ENCODE data around the gene GLRX. TPM values are rescaled to one million over a fixed set of nuclear protein-coding genes. Genes with fewer than 3 reads are reported as not detected.

The GLRX gene
- total and polyA plus RNA-seq, 2 of the 13 experiments (the other 11 are each of a cell fraction or from before 2014, with no cell fraction given), result 63.8 to 499 TPM

DNA sequence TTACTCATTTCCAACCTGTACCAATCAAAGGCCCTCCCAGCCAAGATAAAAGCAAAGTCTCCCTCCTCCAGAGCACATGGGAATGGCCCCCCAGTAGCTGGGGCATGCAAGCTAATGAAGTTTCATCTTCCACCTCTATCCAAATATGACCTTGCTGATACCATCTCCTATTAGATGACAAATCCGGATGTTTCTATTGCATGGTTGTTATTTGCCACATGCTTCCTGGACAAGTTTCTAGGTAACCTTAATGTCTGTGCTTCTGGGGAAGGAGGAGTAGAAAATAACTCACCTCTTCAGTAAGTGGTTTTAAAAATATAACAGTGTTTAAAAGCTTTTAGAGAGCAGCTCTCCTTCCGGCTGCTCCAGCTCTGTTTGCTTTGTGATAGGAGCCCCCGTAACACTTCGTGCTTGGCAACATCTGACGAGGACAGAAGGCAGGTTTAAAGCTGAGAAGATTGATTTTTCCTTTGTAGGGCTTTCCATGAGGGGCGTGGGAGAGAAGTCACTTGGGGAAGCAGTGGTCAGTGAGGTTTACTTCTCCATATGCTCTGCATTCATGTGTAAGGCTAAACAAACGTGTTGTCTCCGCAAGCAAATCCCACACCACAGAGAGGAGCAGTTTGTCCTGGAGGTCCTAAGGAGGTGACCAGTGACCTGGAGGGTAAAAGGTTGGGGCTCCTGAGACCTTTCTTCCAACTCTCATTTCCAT, 40.3 kb upstream of the GLRX start (continued):
- TF ChIP-seq HNF4G (IDR thresholded peaks at IDR 0.05; ENCODE audit: borderline replicate concordance, low read depth, low read length), result peak; percentile 5; the same call in 1 of the 2 replicates
- no peak; the same call in 1 of the 2 replicates for TF ChIP-seq HNF4G (CRISPR knock-in tag; IDR thresholded peaks at IDR 0.05; ENCODE audit: borderline replicate concordance, low read depth)
- TF ChIP-seq, protein P1, sequence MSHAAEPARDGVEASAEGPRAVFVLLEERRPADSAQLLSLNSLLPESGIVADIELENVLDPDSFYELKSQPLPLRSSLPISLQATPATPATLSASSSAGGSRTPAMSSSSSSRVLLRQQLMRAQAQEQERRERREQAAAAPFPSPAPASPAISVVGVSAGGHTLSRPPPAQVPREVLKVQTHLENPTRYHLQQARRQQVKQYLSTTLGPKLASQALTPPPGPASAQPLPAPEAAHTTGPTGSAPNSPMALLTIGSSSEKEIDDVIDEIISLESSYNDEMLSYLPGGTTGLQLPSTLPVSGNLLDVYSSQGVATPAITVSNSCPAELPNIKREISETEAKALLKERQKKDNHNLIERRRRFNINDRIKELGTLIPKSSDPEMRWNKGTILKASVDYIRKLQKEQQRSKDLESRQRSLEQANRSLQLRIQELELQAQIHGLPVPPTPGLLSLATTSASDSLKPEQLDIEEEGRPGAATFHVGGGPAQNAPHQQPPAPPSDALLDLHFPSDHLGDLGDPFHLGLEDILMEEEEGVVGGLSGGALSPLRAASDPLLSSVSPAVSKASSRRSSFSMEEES (CRISPR knock-in tag; IDR thresholded peaks at IDR 0.05), result peak; percentile 88; the same call in 1 of the 2 replicates
- no peak for TF ChIP-seq ARNT2 (CRISPR knock-in tag; IDR thresholded peaks at IDR 0.05; ENCODE audit: low read depth)
- TF ChIP-seq RFX3 (CRISPR knock-in tag; IDR thresholded peaks at IDR 0.05), result no peak
- peak; percentile 84; the same call in 1 of the 2 replicates for TF ChIP-seq HMG20A (CRISPR knock-in tag; IDR thresholded peaks at IDR 0.05; ENCODE audit: borderline replicate concordance)
- peak; percentile 96 for TF ChIP-seq RFX5 (IDR thresholded peaks at IDR 0.05; ENCODE audit: low read depth, low read length)
- TF ChIP-seq SNRNP70 (IDR thresholded peaks at IDR 0.05; ENCODE audit: low read depth, low read length), result no peak
- TF ChIP-seq, protein P2, sequence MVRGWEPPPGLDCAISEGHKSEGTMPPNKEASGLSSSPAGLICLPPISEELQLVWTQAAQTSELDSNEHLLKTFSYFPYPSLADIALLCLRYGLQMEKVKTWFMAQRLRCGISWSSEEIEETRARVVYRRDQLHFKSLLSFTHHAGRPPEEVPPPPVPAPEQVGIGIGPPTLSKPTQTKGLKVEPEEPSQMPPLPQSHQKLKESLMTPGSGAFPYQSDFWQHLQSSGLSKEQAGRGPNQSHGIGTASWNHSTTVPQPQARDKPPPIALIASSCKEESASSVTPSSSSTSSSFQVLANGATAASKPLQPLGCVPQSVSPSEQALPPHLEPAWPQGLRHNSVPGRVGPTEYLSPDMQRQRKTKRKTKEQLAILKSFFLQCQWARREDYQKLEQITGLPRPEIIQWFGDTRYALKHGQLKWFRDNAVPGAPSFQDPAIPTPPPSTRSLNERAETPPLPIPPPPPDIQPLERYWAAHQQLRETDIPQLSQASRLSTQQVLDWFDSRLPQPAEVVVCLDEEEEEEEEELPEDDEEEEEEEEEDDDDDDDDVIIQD (CRISPR knock-in tag; IDR thresholded peaks at IDR 0.05; ENCODE audit: low read depth), result peak; percentile 81
- TF ChIP-seq, protein P3, sequence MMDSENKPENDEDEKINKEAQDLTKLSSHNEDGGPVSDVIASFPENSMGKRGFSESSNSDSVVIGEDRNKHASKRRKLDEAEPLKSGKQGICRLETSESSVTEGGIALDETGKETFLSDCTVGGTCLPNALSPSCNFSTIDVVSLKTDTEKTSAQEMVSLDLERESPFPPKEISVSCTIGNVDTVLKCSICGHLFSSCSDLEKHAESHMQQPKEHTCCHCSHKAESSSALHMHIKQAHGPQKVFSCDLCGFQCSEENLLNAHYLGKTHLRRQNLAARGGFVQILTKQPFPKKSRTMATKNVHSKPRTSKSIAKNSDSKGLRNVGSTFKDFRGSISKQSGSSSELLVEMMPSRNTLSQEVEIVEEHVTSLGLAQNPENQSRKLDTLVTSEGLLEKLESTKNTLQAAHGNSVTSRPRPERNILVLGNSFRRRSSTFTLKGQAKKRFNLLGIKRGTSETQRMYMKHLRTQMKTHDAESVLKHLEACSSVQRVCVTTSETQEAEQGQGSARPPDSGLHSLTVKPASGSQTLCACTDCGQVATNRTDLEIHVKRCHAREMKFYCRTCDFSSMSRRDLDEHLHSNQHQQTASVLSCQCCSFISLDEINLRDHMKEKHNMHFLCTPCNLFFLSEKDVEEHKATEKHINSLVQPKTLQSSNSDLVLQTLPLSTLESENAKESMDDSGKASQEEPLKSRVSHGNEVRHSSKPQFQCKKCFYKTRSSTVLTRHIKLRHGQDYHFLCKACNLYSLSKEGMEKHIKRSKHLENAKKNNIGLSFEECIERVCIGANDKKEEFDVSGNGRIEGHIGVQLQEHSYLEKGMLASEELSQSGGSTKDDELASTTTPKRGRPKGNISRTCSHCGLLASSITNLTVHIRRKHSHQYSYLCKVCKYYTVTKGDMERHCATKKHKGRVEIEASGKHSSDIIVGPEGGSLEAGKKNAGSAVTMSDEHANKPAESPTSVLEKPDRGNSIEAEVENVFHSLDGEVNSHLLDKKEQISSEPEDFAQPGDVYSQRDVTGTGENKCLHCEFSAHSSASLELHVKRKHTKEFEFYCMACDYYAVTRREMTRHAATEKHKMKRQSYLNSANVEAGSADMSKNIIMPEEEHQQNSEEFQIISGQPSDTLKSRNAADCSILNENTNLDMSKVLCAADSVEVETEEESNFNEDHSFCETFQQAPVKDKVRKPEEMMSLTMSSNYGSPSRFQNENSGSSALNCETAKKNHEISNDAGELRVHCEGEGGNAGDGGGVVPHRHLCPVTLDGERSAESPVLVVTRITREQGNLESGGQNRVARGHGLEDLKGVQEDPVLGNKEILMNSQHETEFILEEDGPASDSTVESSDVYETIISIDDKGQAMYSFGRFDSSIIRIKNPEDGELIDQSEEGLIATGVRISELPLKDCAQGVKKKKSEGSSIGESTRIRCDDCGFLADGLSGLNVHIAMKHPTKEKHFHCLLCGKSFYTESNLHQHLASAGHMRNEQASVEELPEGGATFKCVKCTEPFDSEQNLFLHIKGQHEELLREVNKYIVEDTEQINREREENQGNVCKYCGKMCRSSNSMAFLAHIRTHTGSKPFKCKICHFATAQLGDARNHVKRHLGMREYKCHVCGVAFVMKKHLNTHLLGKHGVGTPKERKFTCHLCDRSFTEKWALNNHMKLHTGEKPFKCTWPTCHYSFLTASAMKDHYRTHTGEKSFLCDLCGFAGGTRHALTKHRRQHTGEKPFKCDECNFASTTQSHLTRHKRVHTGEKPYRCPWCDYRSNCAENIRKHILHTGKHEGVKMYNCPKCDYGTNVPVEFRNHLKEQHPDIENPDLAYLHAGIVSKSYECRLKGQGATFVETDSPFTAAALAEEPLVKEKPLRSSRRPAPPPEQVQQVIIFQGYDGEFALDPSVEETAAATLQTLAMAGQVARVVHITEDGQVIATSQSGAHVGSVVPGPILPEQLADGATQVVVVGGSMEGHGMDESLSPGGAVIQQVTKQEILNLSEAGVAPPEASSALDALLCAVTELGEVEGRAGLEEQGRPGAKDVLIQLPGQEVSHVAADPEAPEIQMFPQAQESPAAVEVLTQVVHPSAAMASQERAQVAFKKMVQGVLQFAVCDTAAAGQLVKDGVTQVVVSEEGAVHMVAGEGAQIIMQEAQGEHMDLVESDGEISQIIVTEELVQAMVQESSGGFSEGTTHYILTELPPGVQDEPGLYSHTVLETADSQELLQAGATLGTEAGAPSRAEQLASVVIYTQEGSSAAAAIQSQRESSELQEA (CRISPR knock-in tag; IDR thresholded peaks at IDR 0.05; ENCODE audit: not compliant biosample characterization), result no peak
- TF ChIP-seq SATB2 (CRISPR knock-in tag; IDR thresholded peaks at IDR 0.05), result peak; percentile 88
- TF ChIP-seq SAP130 (CRISPR knock-in tag; IDR thresholded peaks at IDR 0.05; ENCODE audit: low read depth), result peak; percentile 84
- no peak for TF ChIP-seq KLF15 (CRISPR knock-in tag; IDR thresholded peaks at IDR 0.05; ENCODE audit: borderline replicate concordance)
- TF ChIP-seq ZNF724P (CRISPR knock-in tag; IDR thresholded peaks at IDR 0.05; ENCODE audit: borderline replicate concordance), result no peak
- no peak; the same call in 1 of the 2 replicates for TF ChIP-seq POLR2G (IDR thresholded peaks at IDR 0.05; ENCODE audit: low read depth, low read length)
- TF ChIP-seq MIER2 (CRISPR knock-in tag; IDR thresholded peaks at IDR 0.05), result 0 out of 2 replicates have a peak, but pooled peaks have one; percentile 23
- peak in 1 of 2 experiments; percentile 94; a peak in 3 of 4 replicates for TF ChIP-seq EP300 (IDR thresholded peaks at IDR 0.05; ENCODE audit: low read depth in 2 of 2, low read length in 2 of 2)
- TF ChIP-seq EP300 (CRISPR knock-in tag; IDR thresholded peaks at IDR 0.05; ENCODE audit: borderline replicate concordance), result peak; percentile 88

All from HepG2 (cell line).